ENCODE results near the gene TLE6. TPM values are rescaled to one million over a fixed set of nuclear protein-coding genes. Genes with fewer than 3 reads are reported as not detected.

TLE6 gene
- total and polyA plus RNA-seq, 2 of the 8 experiments (the other 6 are each of a cell fraction or from before 2014, with no cell fraction given): 2.5 to 2.9 TPM

DNA sequence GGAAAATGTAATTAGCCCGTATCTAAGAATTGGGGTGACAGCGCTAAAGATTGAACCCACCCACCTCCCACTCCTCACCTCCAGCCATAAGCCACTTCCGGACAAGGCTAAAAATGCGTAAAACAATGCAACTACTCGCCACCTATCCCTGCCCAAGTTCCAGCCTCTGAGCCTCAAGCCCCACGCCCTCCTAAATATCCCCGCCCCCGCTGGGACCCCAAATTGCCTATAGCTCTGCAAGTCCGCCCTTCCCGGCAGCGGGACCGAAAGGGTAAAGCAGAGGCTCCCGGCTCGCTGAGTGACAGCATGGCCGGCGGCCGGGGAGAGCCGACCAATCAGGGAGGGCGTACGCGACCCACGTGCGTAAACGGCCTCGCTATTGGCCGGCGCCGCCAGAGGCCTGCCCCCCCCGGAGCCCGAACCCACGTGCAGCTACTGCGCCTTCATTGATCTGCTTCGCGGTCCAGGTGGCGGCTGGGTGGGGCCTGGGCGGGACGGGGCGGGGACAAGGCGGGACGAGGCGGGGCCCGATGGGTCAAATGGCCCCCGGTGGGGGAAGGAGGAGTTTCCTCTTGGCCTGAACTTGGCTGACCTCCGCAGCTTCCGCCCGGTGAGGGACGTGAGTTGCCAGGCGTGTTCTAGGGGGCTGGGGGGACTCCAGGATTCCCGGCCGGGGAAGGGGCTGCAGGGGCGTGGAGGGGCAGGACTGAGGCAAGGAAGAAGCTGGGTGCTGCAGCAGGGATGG, at the start of gene TLE6 (continued):
- TF ChIP-seq POU5F1 (IDR thresholded peaks at IDR 0.05; ENCODE audit: low read depth, low read length): no peak
- TF ChIP-seq RFX5 (IDR thresholded peaks at IDR 0.05; ENCODE audit: borderline replicate concordance, low read depth, low read length): no peak
- TF ChIP-seq TCF12 (IDR thresholded peaks at IDR 0.05; ENCODE audit: low read depth, low read length): 0 out of 2 replicates have a peak, but pooled peaks have one; percentile 23
- no peak for TF ChIP-seq TAF1 (IDR thresholded peaks at IDR 0.05; ENCODE audit: low read depth, low read length)
- TF ChIP-seq BRCA1 (IDR thresholded peaks at IDR 0.05; ENCODE audit: low read depth, low read length): no peak
- no peak for TF ChIP-seq TBP (IDR thresholded peaks at IDR 0.05; ENCODE audit: low read depth, low read length)
- no peak for TF ChIP-seq CEBPB (IDR thresholded peaks at IDR 0.05; ENCODE audit: low read depth, low read length)
- no peak for TF ChIP-seq CHD1 (IDR thresholded peaks at IDR 0.05; ENCODE audit: low read depth, low read length)
- no peak for TF ChIP-seq KDM5A (IDR thresholded peaks at IDR 0.05; ENCODE audit: low read length)
- TF ChIP-seq, protein P1, sequence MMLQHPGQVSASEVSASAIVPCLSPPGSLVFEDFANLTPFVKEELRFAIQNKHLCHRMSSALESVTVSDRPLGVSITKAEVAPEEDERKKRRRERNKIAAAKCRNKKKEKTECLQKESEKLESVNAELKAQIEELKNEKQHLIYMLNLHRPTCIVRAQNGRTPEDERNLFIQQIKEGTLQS (IDR thresholded peaks at IDR 0.05; ENCODE audit: insufficient read depth, low read depth, low read length): 0 out of 2 replicates have a peak, but pooled peaks have one; percentile 27
- TF ChIP-seq KDM4A (IDR thresholded peaks at IDR 0.05; ENCODE audit: low read depth, low read length, severe bottlenecking): no peak
- TF ChIP-seq RBBP5 (IDR thresholded peaks at IDR 0.05; ENCODE audit: borderline replicate concordance, low read depth, low read length): no peak
- TF ChIP-seq HDAC2 (IDR thresholded peaks at IDR 0.05; ENCODE audit: borderline replicate concordance in 1 of 2, low read depth in 2 of 2, low read length in 2 of 2): no peak
- no peak for TF ChIP-seq CREB1 (IDR thresholded peaks at IDR 0.05)
- TF ChIP-seq SUZ12 (IDR thresholded peaks at IDR 0.05; ENCODE audit: low read length): no peak
- 0 out of 4 replicates have a peak, but pooled peaks of 1 of the 2 experiments have one; percentile 51 for TF ChIP-seq SIN3A (conservative IDR thresholded peaks at IDR 0.05 in 1 of 2, IDR thresholded peaks at IDR 0.05 in 1 of 2; ENCODE audit: low read depth in 1 of 2, low read length in 2 of 2)
